HepG2 (cell line): ENCODE data around the gene SEPTIN2. TPM values are rescaled to one million over a fixed set of nuclear protein-coding genes. Genes with fewer than 3 reads are reported as not detected.

ENCODE experiments used
- ASH2L ChIP-seq: fragments of 300-600, 200-600 bp; sonication (generic); IDR thresholded peaks from 2 replicates; pipeline ENCODE4 v1.7.0; 2017; ENCODE audit warnings: low read depth, mild to moderate bottlenecking, moderate library complexity, mixed read lengths, low read length; ENCODE audit not compliant: insufficient read length
- CCAR2 ChIP-seq: fragments of 200-400 bp; formaldehyde crosslinking; optimal IDR thresholded peaks from 2 replicates; pipeline ENCODE3; 2018; ENCODE audit warnings: low read depth, mild to moderate bottlenecking, low read length, moderate library complexity
- FOXK2 ChIP-seq: fragments of 450-650 bp; IDR thresholded peaks from 2 replicates; pipeline ENCODE4 v1.6.1; 2016
- HNF4A ChIP-seq: sonication (generic); formaldehyde crosslinking; IDR thresholded peaks from 2 replicates; pipeline ENCODE4 v1.4.0; 2020; ENCODE audit warnings: missing genetic modification reagents
- ISL2 ChIP-seq: sonication (generic); formaldehyde crosslinking; IDR thresholded peaks from 2 replicates; pipeline ENCODE4 v1.5.0; 2020; ENCODE audit warnings: missing genetic modification reagents
- KDM4B ChIP-seq: sonication (generic); formaldehyde crosslinking; IDR thresholded peaks from 2 replicates; pipeline ENCODE4 v1.4.0; 2020; ENCODE audit warnings: missing genetic modification reagents
- KLF11 ChIP-seq: IDR thresholded peaks from 2 replicates; pipeline ENCODE4 v1.6.1; 2016; ENCODE audit warnings: missing compliant biosample characterization
- LCORL ChIP-seq, 2 experiments: fragments of 450-650 bp in 1 of 2; sonication (generic) in 1 of 2; formaldehyde crosslinking in 1 of 2; IDR thresholded peaks; 2 replicates each; pipeline versions ENCODE4 v1.5.0 to v1.6.1; 2017 to 2020; ENCODE audit warnings: antibody characterized with exemption in 1 of 2, missing genetic modification reagents in 1 of 2
- MYNN ChIP-seq: sonication (generic); formaldehyde crosslinking; IDR thresholded peaks from 2 replicates; pipeline ENCODE4 v1.4.0; 2020; ENCODE audit warnings: mild to moderate bottlenecking, low read depth, missing genetic modification reagents
- NPAS2 ChIP-seq: sonication (generic); formaldehyde crosslinking; IDR thresholded peaks from 2 replicates; pipeline ENCODE4 v1.8.0; 2022; ENCODE audit warnings: mild to moderate bottlenecking, missing genetic modification reagents, borderline replicate concordance
- POLR2AphosphoS5 ChIP-seq: IDR thresholded peaks from 2 replicates; pipeline ENCODE4 v1.6.1; 2012; ENCODE audit warnings: low read depth, low read length
- REL ChIP-seq: sonication (generic); formaldehyde crosslinking; conservative IDR thresholded peaks from 2 replicates; pipeline ENCODE4 v1.8.0; 2022; ENCODE audit warnings: mild to moderate bottlenecking, missing genetic modification reagents, moderate library complexity
- REPIN1 ChIP-seq: sonication (generic); formaldehyde crosslinking; IDR thresholded peaks from 2 replicates; pipeline ENCODE4 v1.8.0; 2022; ENCODE audit warnings: missing genetic modification reagents, low read depth, mild to moderate bottlenecking, borderline replicate concordance
- TBL1XR1 ChIP-seq: fragments of 150-350 bp; IDR thresholded peaks from 2 replicates; pipeline ENCODE4 v1.6.1; 2014; ENCODE audit warnings: borderline replicate concordance, low read length; ENCODE audit not compliant: partially characterized antibody
- TBP ChIP-seq: sonication (generic); formaldehyde crosslinking; IDR thresholded peaks from 2 replicates; pipeline ENCODE4 v1.5.0; 2020; ENCODE audit warnings: missing genetic modification reagents
- YY1 ChIP-seq: IDR thresholded peaks from 2 replicates; pipeline ENCODE4 v1.6.1; 2011; ENCODE audit warnings: low read length, low read depth, moderate library complexity, mild to moderate bottlenecking; ENCODE audit not compliant: insufficient read depth, insufficient replicate concordance
- ZMYM2 ChIP-seq: sonication (generic); formaldehyde crosslinking; IDR thresholded peaks from 2 replicates; pipeline ENCODE4 v1.8.0; 2022; ENCODE audit warnings: mild to moderate bottlenecking, missing genetic modification reagents
- ZNF337 ChIP-seq: sonication (generic); formaldehyde crosslinking; IDR thresholded peaks from 2 replicates; pipeline ENCODE4 v1.5.1; 2020; ENCODE audit warnings: missing genetic modification reagents, low read depth, mild to moderate bottlenecking, borderline replicate concordance
- ZNF34 ChIP-seq: sonication (generic); formaldehyde crosslinking; IDR thresholded peaks from 2 replicates; pipeline ENCODE4 v1.4.0; 2020; ENCODE audit warnings: mild to moderate bottlenecking, missing genetic modification reagents, borderline replicate concordance
- ZNF496 ChIP-seq: sonication (generic); formaldehyde crosslinking; IDR thresholded peaks from 2 replicates; pipeline ENCODE4 v1.8.1; 2023; ENCODE audit warnings: mild to moderate bottlenecking, moderate library complexity, missing genetic modification reagents; ENCODE audit not compliant: insufficient replicate concordance
- ZNF501 ChIP-seq: sonication (generic); formaldehyde crosslinking; IDR thresholded peaks from 2 replicates; pipeline ENCODE4 v1.5.1; 2020; ENCODE audit warnings: mild to moderate bottlenecking, moderate library complexity, missing genetic modification reagents
- polyA plus RNA-seq, 8 experiments: library from polyadenylated mRNA; depleted of rRNA in 3 of 8; stranded (reverse) in 7 of 8; unstranded in 1 of 8; fragments of >200 nt; fragmentation: Illumina TruSeq in 4 of 8; extraction: Trizol in 4 of 8; gene quantifications; 2 replicates each; pipeline versions ENCODE4 v1.2.1 to v1.2.3, GENCODE V29; 2011 to 2016; ENCODE audit warnings: low read depth in 4 of 8, missing spikeins in 1 of 8, mixed read lengths in 1 of 8; ENCODE audit not compliant: insufficient read depth in 1 of 8
- total RNA-seq, 5 experiments: library from RNA; depleted of rRNA; stranded (reverse); fragments of >200 nt; fragmentation: Illumina TruSeq; extraction: Trizol; gene quantifications; 2 replicates each; pipeline ENCODE4 v1.2.3, GENCODE V29; 2016; ENCODE audit warnings: low read depth in 1 of 5
- TF ChIP-seq, protein P1 (sequence below): sonication (generic); formaldehyde crosslinking; IDR thresholded peaks from 2 replicates; pipeline ENCODE4 v1.5.1; 2020; ENCODE audit warnings: missing genetic modification reagents, mild to moderate bottlenecking, borderline replicate concordance
- TF ChIP-seq, protein P2 (sequence below): sonication (generic); formaldehyde crosslinking; IDR thresholded peaks from 2 replicates; pipeline ENCODE4 v1.4.0; 2020; ENCODE audit warnings: mild to moderate bottlenecking, missing genetic modification reagents
- TF ChIP-seq, protein P3 (sequence below): sonication (generic); formaldehyde crosslinking; IDR thresholded peaks from 2 replicates; pipeline ENCODE4 v1.5.1; 2020; ENCODE audit warnings: mild to moderate bottlenecking, missing genetic modification reagents, moderate library complexity

The SEPTIN2 gene
- total and polyA plus RNA-seq, 2 of the 13 experiments (the other 11 are each of a cell fraction or from before 2014, with no cell fraction given), result 493 to 733 TPM

DNA sequence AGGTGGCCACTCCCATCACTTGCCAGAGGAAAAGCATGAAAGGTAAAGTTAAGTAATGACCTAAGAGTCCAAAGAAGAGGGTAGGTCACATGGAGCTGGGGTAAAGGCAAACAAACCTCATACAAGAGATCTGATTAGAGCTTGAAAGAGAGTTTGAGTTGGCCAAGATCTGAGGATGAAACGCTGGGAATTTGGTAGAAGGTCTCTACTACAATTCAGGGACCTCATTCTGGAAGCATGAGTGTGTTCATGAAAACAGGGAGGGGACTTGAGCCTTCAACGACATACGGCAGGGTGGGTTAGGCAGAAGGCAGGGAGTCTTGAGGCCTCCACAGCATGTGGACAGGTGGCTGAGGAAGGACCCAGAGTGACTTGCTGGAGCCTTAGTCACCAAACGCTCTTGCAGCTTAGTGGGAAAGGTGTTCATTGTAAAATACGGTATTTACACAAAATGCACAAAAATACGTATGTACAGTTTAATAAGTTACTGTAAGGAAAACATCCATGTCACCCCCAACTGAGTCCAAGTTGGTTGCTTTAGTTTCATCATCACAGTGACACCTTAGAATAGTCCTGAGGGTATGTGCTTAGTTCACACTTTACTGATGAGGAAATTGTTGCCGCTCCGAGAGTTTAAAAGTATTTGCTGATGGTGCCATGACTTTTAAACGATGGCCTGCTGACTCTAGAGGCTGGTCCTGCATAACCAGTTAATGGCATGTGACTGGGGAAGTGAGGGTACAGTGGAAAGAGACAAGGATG lies 35.3 kb downstream of the SEPTIN2 start (continued):
- TF ChIP-seq, protein P1, sequence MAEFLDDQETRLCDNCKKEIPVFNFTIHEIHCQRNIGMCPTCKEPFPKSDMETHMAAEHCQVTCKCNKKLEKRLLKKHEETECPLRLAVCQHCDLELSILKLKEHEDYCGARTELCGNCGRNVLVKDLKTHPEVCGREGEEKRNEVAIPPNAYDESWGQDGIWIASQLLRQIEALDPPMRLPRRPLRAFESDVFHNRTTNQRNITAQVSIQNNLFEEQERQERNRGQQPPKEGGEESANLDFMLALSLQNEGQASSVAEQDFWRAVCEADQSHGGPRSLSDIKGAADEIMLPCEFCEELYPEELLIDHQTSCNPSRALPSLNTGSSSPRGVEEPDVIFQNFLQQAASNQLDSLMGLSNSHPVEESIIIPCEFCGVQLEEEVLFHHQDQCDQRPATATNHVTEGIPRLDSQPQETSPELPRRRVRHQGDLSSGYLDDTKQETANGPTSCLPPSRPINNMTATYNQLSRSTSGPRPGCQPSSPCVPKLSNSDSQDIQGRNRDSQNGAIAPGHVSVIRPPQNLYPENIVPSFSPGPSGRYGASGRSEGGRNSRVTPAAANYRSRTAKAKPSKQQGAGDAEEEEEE (CRISPR knock-in tag), result peak; percentile 24; the same call in 1 of the 2 replicates
- TF ChIP-seq CCAR2 (no peak), KLF11 (CRISPR knock-in tag) (no peak; the same call in 1 of the 2 replicates), ZNF496 (CRISPR knock-in tag) (no peak), REPIN1 (0 out of 2 replicates have a peak, but pooled peaks have one; percentile 24), ISL2 (CRISPR knock-in tag) (peak; percentile 24; the same call in 1 of the 2 replicates), ASH2L (peak; percentile 59), FOXK2 (no peak), REL (no peak), MYNN (no peak), LCORL (IDR thresholded peaks at IDR 0.05) (no peak), LCORL (CRISPR knock-in tag; IDR thresholded peaks at IDR 0.05) (no peak), TBP (no peak), ZNF501 (CRISPR knock-in tag) (no peak), ZMYM2 (CRISPR knock-in tag) (no peak), ZNF34 (no peak), TBL1XR1 (no peak), KDM4B (no peak), YY1 (no peak), NPAS2 (CRISPR knock-in tag) (no peak), ZNF337 (no peak), HNF4A (peak; percentile 73), POLR2AphosphoS5 (no peak; the same call in 1 of the 2 replicates)
- TF ChIP-seq, protein P2, sequence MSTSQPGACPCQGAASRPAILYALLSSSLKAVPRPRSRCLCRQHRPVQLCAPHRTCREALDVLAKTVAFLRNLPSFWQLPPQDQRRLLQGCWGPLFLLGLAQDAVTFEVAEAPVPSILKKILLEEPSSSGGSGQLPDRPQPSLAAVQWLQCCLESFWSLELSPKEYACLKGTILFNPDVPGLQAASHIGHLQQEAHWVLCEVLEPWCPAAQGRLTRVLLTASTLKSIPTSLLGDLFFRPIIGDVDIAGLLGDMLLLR, result no peak
- TF ChIP-seq, protein P3, sequence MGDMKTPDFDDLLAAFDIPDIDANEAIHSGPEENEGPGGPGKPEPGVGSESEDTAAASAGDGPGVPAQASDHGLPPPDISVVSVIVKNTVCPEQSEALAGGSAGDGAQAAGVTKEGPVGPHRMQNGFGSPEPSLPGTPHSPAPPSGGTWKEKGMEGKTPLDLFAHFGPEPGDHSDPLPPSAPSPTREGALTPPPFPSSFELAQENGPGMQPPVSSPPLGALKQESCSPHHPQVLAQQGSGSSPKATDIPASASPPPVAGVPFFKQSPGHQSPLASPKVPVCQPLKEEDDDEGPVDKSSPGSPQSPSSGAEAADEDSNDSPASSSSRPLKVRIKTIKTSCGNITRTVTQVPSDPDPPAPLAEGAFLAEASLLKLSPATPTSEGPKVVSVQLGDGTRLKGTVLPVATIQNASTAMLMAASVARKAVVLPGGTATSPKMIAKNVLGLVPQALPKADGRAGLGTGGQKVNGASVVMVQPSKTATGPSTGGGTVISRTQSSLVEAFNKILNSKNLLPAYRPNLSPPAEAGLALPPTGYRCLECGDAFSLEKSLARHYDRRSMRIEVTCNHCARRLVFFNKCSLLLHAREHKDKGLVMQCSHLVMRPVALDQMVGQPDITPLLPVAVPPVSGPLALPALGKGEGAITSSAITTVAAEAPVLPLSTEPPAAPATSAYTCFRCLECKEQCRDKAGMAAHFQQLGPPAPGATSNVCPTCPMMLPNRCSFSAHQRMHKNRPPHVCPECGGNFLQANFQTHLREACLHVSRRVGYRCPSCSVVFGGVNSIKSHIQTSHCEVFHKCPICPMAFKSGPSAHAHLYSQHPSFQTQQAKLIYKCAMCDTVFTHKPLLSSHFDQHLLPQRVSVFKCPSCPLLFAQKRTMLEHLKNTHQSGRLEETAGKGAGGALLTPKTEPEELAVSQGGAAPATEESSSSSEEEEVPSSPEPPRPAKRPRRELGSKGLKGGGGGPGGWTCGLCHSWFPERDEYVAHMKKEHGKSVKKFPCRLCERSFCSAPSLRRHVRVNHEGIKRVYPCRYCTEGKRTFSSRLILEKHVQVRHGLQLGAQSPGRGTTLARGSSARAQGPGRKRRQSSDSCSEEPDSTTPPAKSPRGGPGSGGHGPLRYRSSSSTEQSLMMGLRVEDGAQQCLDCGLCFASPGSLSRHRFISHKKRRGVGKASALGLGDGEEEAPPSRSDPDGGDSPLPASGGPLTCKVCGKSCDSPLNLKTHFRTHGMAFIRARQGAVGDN, result no peak; the same call in 1 of the 2 replicates
